HG02943 (cell line): ENCODE results near the gene CENPB.

ENCODE experiments used
- ATAC-seq: cut with Tn5 transposase; IDR thresholded peaks from one replicate; pipeline ENCODE4 v1.9.1; 2021; ENCODE audit warnings: mild to moderate bottlenecking, low read depth, moderate library complexity; ENCODE audit not compliant: unreplicated experiment

Gene CENPB

GRCh38 chr20:3768342-3769130, 18.0 kb downstream of the CENPB start:
- peak; percentile 45 for ATAC-seq

- ATAC-seq, result peak; percentile 92
Observed at GRCh38 chr20:3767427-3768341, 18.9 kb downstream of the CENPB start, which contains the start of gene ADISSP. TSS of gene ADISSP (minus strand) at chr20:3767753. CDS start at chr20:3760100, 7,653 bp downstream.

- no peak for ATAC-seq
Observed at GRCh38 chr20:3767110-3767426, 19.5 kb downstream of the CENPB start.

- no peak for ATAC-seq
Observed at GRCh38 chr20:3766422-3767109, 20.0 kb downstream of the CENPB start.

GRCh38 chr20:3765171-3765882, 21.2 kb downstream of the CENPB start:
- ATAC-seq, result no peak

- no peak for ATAC-seq
Observed at GRCh38 chr20:3764659-3765058, 21.9 kb downstream of the CENPB start.

- ATAC-seq, result no peak
Observed at GRCh38 chr20:3763671-3764601, 22.6 kb downstream of the CENPB start.

GRCh38 chr20:3760655-3761348, 25.7 kb downstream of the CENPB start:
- ATAC-seq, result no peak

GRCh38 chr20:3759884-3760283, 26.7 kb downstream of the CENPB start:
- ATAC-seq, result no peak

GRCh38 chr20:3759316-3759823, 27.2 kb downstream of the CENPB start:
- ATAC-seq, result no peak

- ATAC-seq, result no peak
Observed at GRCh38 chr20:3758566-3758965, 28.0 kb downstream of the CENPB start.

- ATAC-seq, result no peak
Observed at GRCh38 chr20:3757268-3757667, 29.3 kb downstream of the CENPB start.

GRCh38 chr20:3755814-3756480, 30.6 kb downstream of the CENPB start:
- ATAC-seq, result no peak

GRCh38 chr20:3755269-3755668, 31.3 kb downstream of the CENPB start:
- no peak for ATAC-seq

GRCh38 chr20:3754276-3754630, 32.3 kb downstream of the CENPB start:
- no peak for ATAC-seq

- no peak for ATAC-seq
Observed at GRCh38 chr20:3753501-3754275, 32.9 kb downstream of the CENPB start.

GRCh38 chr20:3753098-3753497, 33.4 kb downstream of the CENPB start:
- no peak for ATAC-seq
